ENCODE results near the gene FBXL15. TPM values are rescaled to one million over a fixed set of nuclear protein-coding genes. Genes with fewer than 3 reads are reported as not detected.

FBXL15 gene
- 10 to 100 TPM in 1 of 2 donors, 1 to 10 TPM in 1; 9.7 to 11.4 TPM for total RNA-seq
- 9.3 TPM for polyA plus RNA-seq (2013, experiment 1 of 2)
- polyA plus RNA-seq (2013, experiment 2 of 2) = 10.1 TPM
- long read RNA-seq, experiment 1, partial matches to known transcripts = 6 of 9 reads
- long read RNA-seq, experiment 1, other reads (novel, unspliced or antisense) = 2 of 9 reads
- long read RNA-seq, experiment 2, transcript FBXL15-201 (4 exons, 2,362 nt) = major isoform, 7 of 33 reads
- long read RNA-seq, experiment 2, partial matches to known transcripts = 14 of 33 reads
- long read RNA-seq, experiment 2, other reads (novel, unspliced or antisense) = 12 of 33 reads
- long read RNA-seq, experiment 3, transcript FBXL15-201 (4 exons, 2,362 nt) = major isoform, 21 of 81 reads
- long read RNA-seq, experiment 3, partial matches to known transcripts = 35 of 81 reads
- long read RNA-seq, experiment 3, other reads (novel, unspliced or antisense) = 25 of 81 reads
- long read RNA-seq, experiment 4, partial matches to known transcripts = 1 of 1 reads
- long read RNA-seq, experiment 4, other reads (novel, unspliced or antisense) = 0 of 1 reads

DNA sequence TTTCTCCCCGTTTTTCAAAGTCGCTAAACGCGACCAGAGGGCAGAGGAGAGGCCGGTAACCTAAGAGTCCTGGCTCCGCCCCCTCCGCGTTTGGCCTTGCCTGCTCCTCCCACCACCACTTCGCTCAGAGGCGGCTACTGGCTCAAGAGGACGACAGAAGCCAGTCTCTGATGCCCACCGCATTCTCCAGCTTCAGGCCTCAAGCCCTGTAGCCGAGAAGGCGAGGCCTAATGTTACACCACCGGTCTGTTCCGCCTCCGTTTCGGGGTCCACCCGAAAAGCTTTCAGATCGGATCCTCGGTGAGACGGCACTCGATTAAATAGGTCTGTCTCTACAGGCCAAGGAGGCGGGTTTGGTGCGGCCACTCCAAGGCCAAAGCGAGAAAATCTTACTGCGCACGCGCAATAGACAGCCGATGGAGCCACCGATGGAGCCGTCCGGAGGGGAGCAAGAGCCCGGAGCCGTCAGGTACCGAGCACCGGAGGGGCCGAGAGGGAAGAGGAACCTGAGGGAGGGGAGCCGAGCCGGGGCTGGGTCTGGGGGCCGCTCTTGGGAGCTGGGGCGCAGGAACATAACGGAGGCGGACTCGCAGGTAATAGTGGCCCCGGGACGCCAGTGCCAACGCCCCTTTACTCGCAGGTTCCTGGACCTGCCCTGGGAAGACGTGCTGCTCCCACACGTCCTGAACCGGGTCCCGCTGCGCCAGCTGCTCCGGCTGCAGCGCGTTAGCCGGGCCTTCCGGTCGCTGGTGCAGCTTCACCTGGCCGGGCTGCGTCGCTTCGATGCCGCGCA lies at the start of gene FBXL15:
Gene FBXL15, plus strand, starts transcription at position 123 of the 793 bp plus-strand sequence. Its CDS starts 294 bp downstream, at position 417.
- DNase-seq = peak; percentile 99
- Mint-ChIP-seq H3K36me3 (ENCODE audit: low read depth) (peaks cover 13% of the 10 kb centered on the region), H3K27ac (peak within 1 kb of the TSS; percentile 97), H3K4me1 (peaks cover 15% of the 10 kb centered on the region), H3K9me3 (no peaks in the 10 kb centered on the region), H3K4me3 (peak within 1 kb of the TSS; percentile 88), H3K27me3 (ENCODE audit: insufficient read depth) (peaks cover 16% of the 10 kb centered on the region)
- peak within 1 kb of the TSS; percentile 94 for H3K4me3 ChIP-seq (ENCODE audit: low read length)
- TF ChIP-seq, protein P1, sequence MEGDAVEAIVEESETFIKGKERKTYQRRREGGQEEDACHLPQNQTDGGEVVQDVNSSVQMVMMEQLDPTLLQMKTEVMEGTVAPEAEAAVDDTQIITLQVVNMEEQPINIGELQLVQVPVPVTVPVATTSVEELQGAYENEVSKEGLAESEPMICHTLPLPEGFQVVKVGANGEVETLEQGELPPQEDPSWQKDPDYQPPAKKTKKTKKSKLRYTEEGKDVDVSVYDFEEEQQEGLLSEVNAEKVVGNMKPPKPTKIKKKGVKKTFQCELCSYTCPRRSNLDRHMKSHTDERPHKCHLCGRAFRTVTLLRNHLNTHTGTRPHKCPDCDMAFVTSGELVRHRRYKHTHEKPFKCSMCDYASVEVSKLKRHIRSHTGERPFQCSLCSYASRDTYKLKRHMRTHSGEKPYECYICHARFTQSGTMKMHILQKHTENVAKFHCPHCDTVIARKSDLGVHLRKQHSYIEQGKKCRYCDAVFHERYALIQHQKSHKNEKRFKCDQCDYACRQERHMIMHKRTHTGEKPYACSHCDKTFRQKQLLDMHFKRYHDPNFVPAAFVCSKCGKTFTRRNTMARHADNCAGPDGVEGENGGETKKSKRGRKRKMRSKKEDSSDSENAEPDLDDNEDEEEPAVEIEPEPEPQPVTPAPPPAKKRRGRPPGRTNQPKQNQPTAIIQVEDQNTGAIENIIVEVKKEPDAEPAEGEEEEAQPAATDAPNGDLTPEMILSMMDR (conservative IDR thresholded peaks at IDR 0.05) = no peak
- H3K4me1 ChIP-seq (ENCODE audit: control insufficient read depth, insufficient read depth, low read length) = peaks cover 10% of the 10 kb centered on the region
- H3K9me3 ChIP-seq (ENCODE audit: control insufficient read depth, low read length) = no peaks in the 10 kb centered on the region
- WGBS, 2 experiments (ENCODE audit: insufficient coverage in 1 of 2, insufficient read length in 1 of 2) = 0% methylated on average over 51 to 66 of the region's 66 CpGs
- H3K27ac ChIP-seq (ENCODE audit: low read depth, low read length) = peak within 1 kb of the TSS; percentile 47
- peak within 1 kb of the TSS; percentile 3 for H3K9ac ChIP-seq (ENCODE audit: extremely low read depth, low read length, poor library complexity, severe bottlenecking)
- H3K36me3 ChIP-seq (ENCODE audit: control insufficient read depth, insufficient read depth, low read length) = peaks cover 16% of the 10 kb centered on the region
- H3K27me3 ChIP-seq (ENCODE audit: control insufficient read depth, insufficient read depth, low read length, poor library complexity, severe bottlenecking) = peaks cover 14% of the 10 kb centered on the region

- Histone ChIP-seq H3K9ac (ENCODE audit: extremely low read depth, low read length, poor library complexity, severe bottlenecking) (no peak overlapping the region), H3K4me1 (ENCODE audit: control insufficient read depth, insufficient read depth, low read length) (no peaks in the 10 kb centered on the region), H3K27me3 (ENCODE audit: control insufficient read depth, insufficient read depth, low read length, poor library complexity, severe bottlenecking) (no peaks in the 10 kb centered on the region), H3K27ac (ENCODE audit: low read depth, low read length) (no peak overlapping the region), H3K9me3 (ENCODE audit: control insufficient read depth, low read length) (no peaks in the 10 kb centered on the region), H3K4me3 (ENCODE audit: low read length) (no peak overlapping the region), H3K36me3 (ENCODE audit: control insufficient read depth, insufficient read depth, low read length) (peaks cover 82% of the 10 kb centered on the region)
- H3K36me3 Mint-ChIP-seq (ENCODE audit: low read depth) = peaks cover 73% of the 10 kb centered on the region
- H3K4me3 Mint-ChIP-seq = no peak overlapping the region
- H3K27me3 Mint-ChIP-seq (ENCODE audit: insufficient read depth) = no peaks in the 10 kb centered on the region
- TF ChIP-seq, protein P1 (conservative IDR thresholded peaks at IDR 0.05) = no peak
- no peaks in the 10 kb centered on the region for H3K4me1 Mint-ChIP-seq
- WGBS, 2 experiments (ENCODE audit: insufficient coverage in 1 of 2, insufficient read length in 1 of 2) = 91 to 100% methylated on average over 2 of the region's 2 CpGs
- no peak for DNase-seq
- no peaks in the 10 kb centered on the region for H3K9me3 Mint-ChIP-seq
- H3K27ac Mint-ChIP-seq = no peak overlapping the region
These were observed 49.3 kb upstream of the FBXL15 start for GRCh38 chr10:102371295-102371694.

DNA sequence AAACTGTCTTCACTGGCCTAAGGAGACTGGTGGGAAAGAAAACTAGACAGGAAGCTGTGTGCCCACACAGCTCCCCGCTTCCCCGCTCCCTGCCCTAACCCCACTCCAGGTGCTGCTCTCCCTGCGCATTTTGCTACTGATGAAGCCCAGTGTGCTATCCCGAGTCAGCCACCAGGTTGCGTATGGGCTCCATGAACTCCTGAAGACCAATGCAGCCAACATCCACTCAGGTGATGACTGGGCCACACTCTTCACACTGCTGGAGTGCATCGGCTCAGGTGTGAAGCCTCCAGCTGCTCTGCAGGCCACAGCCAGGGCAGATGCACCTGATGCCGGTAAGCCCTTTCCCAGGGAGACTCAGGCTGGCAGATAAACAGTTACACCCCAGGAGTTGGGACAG lies 45.4 kb upstream of the FBXL15 start:
- H3K4me1 Mint-ChIP-seq = no peaks in the 10 kb centered on the region
- H3K4me3 Mint-ChIP-seq = no peak overlapping the region
- DNase-seq = peak; percentile 77
- 92 to 94% methylated on average over 7 of the region's 7 CpGs for WGBS, 2 experiments (ENCODE audit: insufficient coverage in 1 of 2, insufficient read length in 1 of 2)
- no peak overlapping the region for H3K4me3 ChIP-seq (ENCODE audit: low read length)
- H3K9me3 ChIP-seq (ENCODE audit: control insufficient read depth, low read length) = no peaks in the 10 kb centered on the region
- H3K27me3 ChIP-seq (ENCODE audit: control insufficient read depth, insufficient read depth, low read length, poor library complexity, severe bottlenecking) = no peaks in the 10 kb centered on the region
- H3K27ac ChIP-seq (ENCODE audit: low read depth, low read length) = no peak overlapping the region
- H3K9ac ChIP-seq (ENCODE audit: extremely low read depth, low read length, poor library complexity, severe bottlenecking) = no peak overlapping the region
- H3K36me3 Mint-ChIP-seq (ENCODE audit: low read depth) = peaks cover 60% of the 10 kb centered on the region
- H3K9me3 Mint-ChIP-seq = no peaks in the 10 kb centered on the region
- TF ChIP-seq, protein P1 (conservative IDR thresholded peaks at IDR 0.05) = peak; percentile 64
- no peaks in the 10 kb centered on the region for H3K4me1 ChIP-seq (ENCODE audit: control insufficient read depth, insufficient read depth, low read length)
- H3K27me3 Mint-ChIP-seq (ENCODE audit: insufficient read depth) = no peaks in the 10 kb centered on the region
- H3K36me3 ChIP-seq (ENCODE audit: control insufficient read depth, insufficient read depth, low read length) = peaks cover 68% of the 10 kb centered on the region
- no peak overlapping the region for H3K27ac Mint-ChIP-seq
